Right atrium auricular region (tissue), 2 donors: ENCODE data around the gene G3BP2. TPM values are rescaled to one million over a fixed set of nuclear protein-coding genes. Genes with fewer than 3 reads are reported as not detected.

Source experiments
- DNase-seq: peaks from one replicate; pipeline ENCODE4 v3.0.0-alpha.2; 2019; ENCODE audit warnings: low spot score
- H3K27ac ChIP-seq, 2 donors: fragments of 200-600 bp; sonication (generic); 1 replicate in 1 of 2; 2 replicates in 1 of 2; pipeline ENCODE4 v1.5.1; 2016 to 2019
- H3K27me3 ChIP-seq, 2 donors: fragments of 200-600 bp; sonication (generic); one replicate each; pipeline versions ENCODE4 v1.5.1 to v1.6.0; 2017 to 2019
- H3K36me3 ChIP-seq: fragments of 200-600 bp; sonication (generic); one replicate; pipeline ENCODE4 v1.5.1; 2016
- H3K4me1 ChIP-seq, 2 donors: fragments of 200-600 bp; sonication (generic); one replicate each; pipeline versions ENCODE4 v1.5.1 to v1.6.0; 2017 to 2019
- H3K4me3 ChIP-seq, 2 donors: fragments of 200-600 bp; sonication (generic); 1 replicate in 1 of 2; 2 replicates in 1 of 2; pipeline ENCODE4 v1.5.1; 2017 to 2019; ENCODE audit warnings: mild to moderate bottlenecking in 1 of 2, moderate library complexity in 1 of 2
- H3K9me3 ChIP-seq, 2 donors: fragments of 200-600 bp; sonication (generic); one replicate each; pipeline ENCODE4 v1.5.1; 2019
- total RNA-seq, 2 donors: library from RNA; depleted of rRNA; stranded (reverse); fragments of >200 nt; gene quantifications; one replicate each; pipeline ENCODE4 v1.1.0, GENCODE V29; 2016
- TF ChIP-seq, protein P1 (sequence below), 2 donors: fragments of 200-600 bp; sonication (generic); IDR thresholded peaks; one replicate each; pipeline ENCODE4 v1.5.1; 2019; ENCODE audit warnings: antibody characterized with exemption in 2 of 2

G3BP2 gene
- total RNA-seq, 2 donors from 2014 or later: 59.5 to 65.4 TPM

DNA sequence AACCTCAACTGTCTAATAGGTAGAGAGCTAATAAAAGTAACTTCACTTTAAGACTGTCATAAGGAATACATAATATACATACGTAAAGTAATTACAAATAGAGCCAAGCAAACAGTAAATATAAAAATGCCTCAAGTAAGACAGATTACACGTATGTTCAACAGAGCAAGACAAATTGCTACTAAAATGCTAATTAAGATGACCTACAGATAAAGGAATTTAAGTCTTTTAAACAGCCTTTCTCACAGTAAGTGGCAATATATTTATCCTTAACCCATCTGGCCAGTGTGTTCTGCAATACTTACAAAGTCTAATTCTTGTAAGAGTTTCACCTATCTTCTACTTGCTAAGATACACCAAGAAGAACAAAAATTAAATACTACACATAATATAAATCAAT is 12.7 kb downstream of the G3BP2 start:
- Histone ChIP-seq H3K4me1 (no peaks in the 10 kb centered on the region), H3K4me3 (no peak overlapping the region), H3K9me3 (no peaks in the 10 kb centered on the region), H3K27me3 (no peaks in the 10 kb centered on the region), H3K27ac (no peak overlapping the region), H3K36me3 (peaks cover 32% of the 10 kb centered on the region)
- no peak for DNase-seq
- TF ChIP-seq, protein P1, sequence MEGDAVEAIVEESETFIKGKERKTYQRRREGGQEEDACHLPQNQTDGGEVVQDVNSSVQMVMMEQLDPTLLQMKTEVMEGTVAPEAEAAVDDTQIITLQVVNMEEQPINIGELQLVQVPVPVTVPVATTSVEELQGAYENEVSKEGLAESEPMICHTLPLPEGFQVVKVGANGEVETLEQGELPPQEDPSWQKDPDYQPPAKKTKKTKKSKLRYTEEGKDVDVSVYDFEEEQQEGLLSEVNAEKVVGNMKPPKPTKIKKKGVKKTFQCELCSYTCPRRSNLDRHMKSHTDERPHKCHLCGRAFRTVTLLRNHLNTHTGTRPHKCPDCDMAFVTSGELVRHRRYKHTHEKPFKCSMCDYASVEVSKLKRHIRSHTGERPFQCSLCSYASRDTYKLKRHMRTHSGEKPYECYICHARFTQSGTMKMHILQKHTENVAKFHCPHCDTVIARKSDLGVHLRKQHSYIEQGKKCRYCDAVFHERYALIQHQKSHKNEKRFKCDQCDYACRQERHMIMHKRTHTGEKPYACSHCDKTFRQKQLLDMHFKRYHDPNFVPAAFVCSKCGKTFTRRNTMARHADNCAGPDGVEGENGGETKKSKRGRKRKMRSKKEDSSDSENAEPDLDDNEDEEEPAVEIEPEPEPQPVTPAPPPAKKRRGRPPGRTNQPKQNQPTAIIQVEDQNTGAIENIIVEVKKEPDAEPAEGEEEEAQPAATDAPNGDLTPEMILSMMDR (IDR thresholded peaks at IDR 0.05): no peak

- no peaks in the 10 kb centered on the region for H3K9me3 ChIP-seq
- no peaks in the 10 kb centered on the region for H3K4me1 ChIP-seq
- H3K27me3 ChIP-seq: no peaks in the 10 kb centered on the region
- no peak for DNase-seq
- H3K4me3 ChIP-seq: no peak overlapping the region
- H3K27ac ChIP-seq: no peak overlapping the region
- TF ChIP-seq, protein P1 (IDR thresholded peaks at IDR 0.05): no peak
- H3K36me3 ChIP-seq: peaks cover 41% of the 10 kb centered on the region
Measured at GRCh38 chr4:75659512-75660031, 13.6 kb downstream of the G3BP2 start.

GRCh38 chr4:75658876-75659275 is 14.3 kb downstream of the G3BP2 start:
- TF ChIP-seq, protein P1 (IDR thresholded peaks at IDR 0.05): no peak
- no peak for DNase-seq
- Histone ChIP-seq H3K4me1 (no peaks in the 10 kb centered on the region), H3K27ac (no peak overlapping the region), H3K4me3 (no peak overlapping the region), H3K27me3 (no peaks in the 10 kb centered on the region), H3K36me3 (peaks cover 48% of the 10 kb centered on the region), H3K9me3 (no peaks in the 10 kb centered on the region)

DNA sequence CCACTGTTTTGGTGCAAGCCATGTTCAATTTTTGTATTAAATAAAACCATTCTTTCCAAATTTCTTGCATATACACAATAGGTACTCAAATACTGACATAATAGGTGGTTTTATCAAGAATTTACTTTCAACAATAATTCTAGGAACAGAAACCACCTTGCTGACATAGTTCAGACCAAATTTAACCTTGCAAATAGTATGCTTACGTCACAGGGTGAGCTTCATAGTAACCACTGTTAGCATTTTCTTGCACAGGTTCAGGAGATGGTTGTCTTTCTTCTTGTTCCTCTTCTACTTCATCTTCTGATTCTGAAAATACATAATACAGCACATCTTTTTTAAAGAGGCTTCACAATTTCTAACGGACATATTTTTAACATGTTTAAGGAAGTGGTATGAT is 17.6 kb downstream of the G3BP2 start:
- DNase-seq: no peak
- Histone ChIP-seq H3K27me3 (no peaks in the 10 kb centered on the region), H3K4me1 (no peaks in the 10 kb centered on the region), H3K4me3 (no peak overlapping the region), H3K36me3 (peaks cover 62% of the 10 kb centered on the region), H3K27ac (no peak overlapping the region), H3K9me3 (no peaks in the 10 kb centered on the region)
- TF ChIP-seq, protein P1 (IDR thresholded peaks at IDR 0.05): no peak

GRCh38 chr4:75654905-75655304 is 18.3 kb downstream of the G3BP2 start:
- H3K36me3 ChIP-seq: peaks cover 63% of the 10 kb centered on the region
- no peak for DNase-seq
- TF ChIP-seq, protein P1 (IDR thresholded peaks at IDR 0.05): no peak
- H3K27me3 ChIP-seq: no peaks in the 10 kb centered on the region
- H3K9me3 ChIP-seq: no peaks in the 10 kb centered on the region
- no peak overlapping the region for H3K27ac ChIP-seq
- no peaks in the 10 kb centered on the region for H3K4me1 ChIP-seq
- no peak overlapping the region for H3K4me3 ChIP-seq

DNA sequence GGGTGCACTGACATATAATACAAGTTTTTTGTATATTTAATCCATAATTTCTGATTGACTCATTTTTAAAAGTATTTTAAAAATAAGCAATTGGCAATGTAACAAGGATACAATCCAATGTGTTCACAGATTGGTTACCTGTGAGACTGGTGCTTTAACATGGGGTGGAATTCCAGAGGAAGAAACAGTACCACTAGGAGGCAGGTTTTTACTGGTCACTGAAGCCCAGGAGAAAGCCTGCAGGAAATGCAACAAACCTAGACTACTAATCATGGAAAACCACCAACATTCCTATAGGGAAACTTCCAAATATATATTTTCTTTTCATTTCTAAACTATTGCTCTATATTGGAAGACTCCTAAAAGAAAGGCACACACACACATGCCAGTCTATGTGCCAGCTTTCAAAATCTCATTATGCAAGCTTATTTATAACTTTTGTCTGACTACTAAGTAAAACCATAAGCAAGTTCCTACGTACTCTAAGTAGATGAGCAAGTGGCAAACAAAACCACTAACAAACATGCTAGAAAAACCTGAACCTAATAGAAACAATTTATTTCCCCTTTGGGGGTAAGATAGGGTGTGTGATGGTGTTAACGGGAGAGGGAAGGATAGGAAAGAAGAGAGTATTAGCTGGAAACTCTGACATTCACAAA is 19.2 kb downstream of the G3BP2 start:
- H3K27me3 ChIP-seq: no peaks in the 10 kb centered on the region
- TF ChIP-seq, protein P1 (IDR thresholded peaks at IDR 0.05): peak; percentile 15 to 66
- H3K4me3 ChIP-seq: no peak overlapping the region
- H3K9me3 ChIP-seq: no peaks in the 10 kb centered on the region
- no peaks in the 10 kb centered on the region for H3K4me1 ChIP-seq
- peaks cover 63% of the 10 kb centered on the region for H3K36me3 ChIP-seq
- DNase-seq: no peak
- no peak overlapping the region for H3K27ac ChIP-seq
